NCI-H526 (cell line): ENCODE results near the gene TFB1M.
"Not testable (repeated sequence)": the region's sequence is repeated elsewhere in the genome, so short reads cannot be mapped to it uniquely, and the experiment has no call there.

Experiments used
- DNase-seq, 2 experiments: peaks; one replicate each; lab custom pipeline; 2025; lab: John Stamatoyannopoulos, UW

The TFB1M gene

DNA sequence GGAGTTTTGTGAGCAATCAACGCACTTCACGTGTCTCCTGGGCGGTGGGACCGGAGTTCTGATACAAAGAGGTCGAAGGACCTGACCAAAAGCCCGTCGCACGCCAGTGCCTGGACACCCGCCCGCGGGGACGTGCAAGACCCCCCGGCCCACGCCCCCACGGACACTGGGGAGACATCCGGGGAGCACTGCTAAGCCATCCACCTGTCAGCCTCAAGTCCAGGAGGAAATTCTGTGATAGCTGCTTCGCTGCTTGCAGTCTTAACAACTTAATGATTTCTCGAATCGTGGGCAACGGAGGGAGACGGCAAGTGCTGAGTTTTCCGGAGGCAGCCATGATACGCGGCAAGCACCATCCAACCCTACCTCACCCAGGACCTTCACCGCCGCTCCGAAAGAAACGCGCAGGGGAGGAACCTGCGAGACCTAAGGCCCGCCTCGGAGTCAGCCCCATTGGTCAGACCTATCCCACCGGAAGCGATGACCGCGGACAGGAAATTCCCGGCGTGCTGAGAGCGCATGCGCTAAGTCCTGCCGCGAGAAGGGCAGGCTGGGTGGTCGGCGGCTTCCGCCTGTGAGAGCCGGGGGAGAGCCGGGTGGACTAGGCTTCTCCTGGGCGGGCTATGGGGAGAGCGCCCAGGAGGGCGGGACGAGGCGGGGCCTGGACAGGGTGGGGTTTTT, at the start of gene TFB1M:
TFB1M (minus strand) TSS at position 393 of the 681 bp plus-strand sequence; CDS start at position 337, 56 bp downstream.
- peak; percentile 98 to 99 for DNase-seq

DNA sequence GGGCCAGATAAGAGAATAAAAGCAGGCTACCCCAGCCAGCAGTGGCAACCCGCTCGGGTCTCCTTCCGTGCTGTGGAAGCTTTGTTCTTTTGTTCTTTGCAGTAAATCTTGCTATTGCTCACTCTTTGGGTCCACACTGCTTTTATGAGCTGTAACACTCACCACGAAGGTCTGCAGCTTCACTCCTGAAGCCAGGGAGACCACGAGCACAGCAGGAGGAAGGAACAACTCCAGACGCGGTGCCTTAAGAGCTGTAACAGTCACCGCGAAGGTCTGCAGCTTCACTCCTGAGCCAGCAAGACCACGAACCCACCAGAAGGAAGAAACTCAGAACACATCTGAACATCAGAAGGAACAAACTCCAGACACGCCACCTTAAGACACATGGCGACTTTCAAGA, 49.7 kb upstream of the TFB1M start:
- not testable (repeated sequence) for DNase-seq

DNA sequence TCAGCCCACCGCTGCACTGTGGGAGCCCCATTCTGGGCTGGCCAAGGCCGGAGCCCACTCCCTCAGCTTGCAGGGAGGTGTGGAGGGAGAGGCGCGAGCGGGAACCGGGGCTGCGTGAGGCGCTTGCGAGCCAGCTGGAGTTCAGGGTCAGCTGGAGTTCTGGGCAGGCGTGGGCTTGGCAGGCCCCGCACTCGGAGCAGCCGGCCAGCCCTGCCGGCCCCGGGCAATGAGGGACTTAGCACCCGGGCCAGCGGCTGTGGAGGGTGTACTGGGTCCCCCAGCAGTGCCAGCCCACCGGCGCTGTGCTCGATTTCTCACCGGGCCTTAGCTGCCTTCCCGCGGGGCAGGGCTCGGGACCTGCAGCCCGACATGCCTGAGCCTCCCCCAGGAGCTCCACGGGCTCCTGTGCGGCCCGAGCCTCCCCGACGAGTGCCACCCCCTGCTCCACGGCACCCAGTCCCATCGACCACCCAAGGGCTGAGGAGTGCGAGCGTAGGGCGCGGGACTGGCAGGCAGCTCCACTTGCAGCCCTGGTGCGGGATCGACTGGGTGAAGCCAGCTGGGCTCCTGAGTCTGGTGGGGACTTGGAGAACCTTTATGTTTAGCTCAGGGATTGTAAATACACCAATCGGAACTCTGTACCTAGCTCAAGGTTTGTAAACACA, 48.8 kb upstream of the TFB1M start:
- DNase-seq: not testable (repeated sequence)

DNA sequence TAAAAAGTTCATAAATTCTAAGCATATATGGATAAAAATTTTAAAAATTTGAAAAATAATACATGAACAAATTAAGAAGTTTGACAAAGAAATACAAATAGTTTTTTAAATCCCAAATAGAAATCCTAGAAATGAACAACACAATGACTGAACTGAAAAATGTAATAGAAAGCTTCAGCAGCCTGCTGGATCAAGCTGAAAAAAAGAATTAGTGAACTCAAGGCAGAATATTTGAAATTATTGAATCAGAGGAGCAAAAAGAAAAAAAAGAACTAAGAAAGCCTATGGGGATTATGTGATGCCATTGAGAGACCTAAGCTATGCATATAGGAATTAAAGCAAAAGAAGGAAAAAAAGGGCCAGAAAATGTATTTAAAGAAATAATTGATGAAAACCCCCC, 39.9 kb upstream of the TFB1M start:
- no peak for DNase-seq

DNA sequence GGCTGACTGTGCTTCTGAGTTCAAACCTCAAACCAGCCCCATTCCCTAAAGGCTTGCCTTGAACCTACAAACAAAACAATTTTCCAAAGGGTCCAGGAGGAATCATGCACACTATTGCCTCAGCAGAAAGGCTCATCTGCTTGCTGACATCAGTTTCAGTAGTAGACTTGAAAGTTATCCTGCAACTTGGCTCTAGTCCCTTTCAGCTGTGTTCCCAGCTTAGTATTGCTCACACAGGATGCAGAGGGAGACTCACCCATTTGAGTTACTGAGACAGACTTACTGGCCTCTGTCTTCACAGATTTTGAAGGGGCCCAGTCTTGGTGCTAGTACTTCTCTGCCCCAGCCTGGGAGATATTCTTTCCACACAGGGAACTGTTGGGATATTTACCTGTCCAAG, 38.5 kb upstream of the TFB1M start:
- no peak for DNase-seq

DNA sequence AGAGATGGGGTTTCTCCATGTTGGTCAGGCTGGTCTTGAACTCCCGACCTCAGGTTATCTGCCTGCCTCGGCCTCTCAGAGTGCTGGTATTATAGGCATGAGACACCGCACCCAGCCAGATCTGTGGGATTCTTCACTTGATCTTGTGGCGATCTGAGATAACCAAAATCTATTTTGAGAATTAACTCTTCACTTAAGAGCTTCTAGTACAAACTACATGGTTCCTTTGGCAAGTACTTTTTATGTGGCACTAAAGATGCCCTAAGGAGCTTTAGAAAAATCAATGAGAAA, 37.8 kb upstream of the TFB1M start:
- DNase-seq: no peak

GRCh38 chr6:155351273-155352129, 37.2 kb upstream of the TFB1M start:
- DNase-seq: peak; percentile 31 to 62

GRCh38 chr6:155349956-155350355, 35.7 kb upstream of the TFB1M start:
- no peak for DNase-seq

DNA sequence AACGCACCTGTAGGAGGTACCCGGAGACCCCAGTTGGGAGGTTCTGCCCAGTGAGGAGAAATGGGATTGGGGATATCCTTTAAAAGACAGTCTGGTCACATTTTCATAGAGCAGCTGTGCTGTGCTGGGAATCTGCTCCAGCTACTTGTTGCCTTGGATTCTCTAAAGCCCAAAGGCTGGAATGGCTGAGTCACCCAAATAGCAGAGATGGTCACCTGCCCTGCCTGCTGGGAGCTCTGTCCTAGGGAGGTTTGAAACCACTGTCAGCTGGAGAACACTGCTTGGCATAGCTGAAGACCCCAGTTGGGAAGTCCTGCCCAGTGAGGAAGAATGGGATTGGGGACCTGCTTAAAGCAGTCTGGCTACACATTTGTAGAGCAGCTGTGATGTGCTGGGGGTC, 34.8 kb upstream of the TFB1M start:
- no peak for DNase-seq

GRCh38 chr6:155347800-155348199, 33.5 kb upstream of the TFB1M start:
- no peak for DNase-seq

- DNase-seq: no peak
Observed at GRCh38 chr6:155346957-155347356, 32.7 kb upstream of the TFB1M start.

- no peak for DNase-seq
Observed at GRCh38 chr6:155344341-155345006, 30.2 kb upstream of the TFB1M start.

DNA sequence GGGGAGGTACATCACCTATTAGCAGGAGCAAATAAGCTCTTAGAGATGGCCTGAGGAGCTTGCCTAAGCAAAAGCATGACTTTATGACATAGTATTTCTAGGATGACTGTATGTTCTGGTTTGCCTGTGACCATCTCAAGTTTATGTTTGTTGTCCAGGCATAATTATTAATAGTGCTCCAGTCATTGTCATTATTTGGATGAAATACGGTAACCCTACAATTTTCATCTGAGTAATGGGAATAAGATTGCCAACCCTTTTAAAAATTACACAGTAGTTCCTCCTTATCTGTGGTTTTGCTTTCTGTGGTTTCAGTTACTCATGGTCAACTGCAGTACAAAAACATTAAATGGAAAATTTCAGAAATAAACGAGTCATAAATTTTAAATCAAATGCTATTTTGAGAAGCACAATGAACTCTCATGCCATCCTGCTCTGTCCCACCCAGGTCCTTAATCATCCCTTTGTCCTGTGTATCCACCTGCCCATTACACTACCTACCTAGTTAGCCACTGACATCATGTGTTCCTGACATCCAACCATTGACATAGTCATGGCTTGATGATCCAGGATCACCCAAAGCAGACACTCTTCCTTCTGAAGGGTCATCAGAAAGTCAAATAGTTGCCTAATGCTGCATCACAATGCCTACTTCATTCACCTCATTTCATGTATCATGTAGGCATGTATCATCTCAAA, 27.0 kb upstream of the TFB1M start:
- no peak for DNase-seq

GRCh38 chr6:155340464-155341129, 26.3 kb upstream of the TFB1M start:
- DNase-seq: no peak

- not testable (repeated sequence) for DNase-seq
Observed at GRCh38 chr6:155339929-155340328, 25.6 kb upstream of the TFB1M start.

DNA sequence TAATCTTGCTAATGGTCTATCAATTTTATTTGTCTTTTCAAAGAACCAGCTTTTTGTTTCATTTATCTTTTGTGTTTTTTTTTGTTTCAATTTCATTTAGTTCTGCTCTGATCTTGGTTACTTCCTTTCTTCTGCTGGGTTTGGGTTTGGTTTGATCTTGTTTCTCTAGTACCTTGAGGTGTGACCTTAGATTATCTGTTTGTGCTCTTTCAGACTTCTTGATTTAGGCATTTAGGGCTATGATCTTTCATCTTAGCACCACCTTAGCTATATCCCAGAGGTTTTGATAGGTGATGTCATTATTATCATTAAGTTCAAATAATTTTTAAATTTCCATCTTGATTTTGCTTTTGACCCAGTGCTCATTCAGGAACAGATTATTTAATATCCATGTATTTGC, 24.0 kb upstream of the TFB1M start:
- not testable (repeated sequence) for DNase-seq

DNA sequence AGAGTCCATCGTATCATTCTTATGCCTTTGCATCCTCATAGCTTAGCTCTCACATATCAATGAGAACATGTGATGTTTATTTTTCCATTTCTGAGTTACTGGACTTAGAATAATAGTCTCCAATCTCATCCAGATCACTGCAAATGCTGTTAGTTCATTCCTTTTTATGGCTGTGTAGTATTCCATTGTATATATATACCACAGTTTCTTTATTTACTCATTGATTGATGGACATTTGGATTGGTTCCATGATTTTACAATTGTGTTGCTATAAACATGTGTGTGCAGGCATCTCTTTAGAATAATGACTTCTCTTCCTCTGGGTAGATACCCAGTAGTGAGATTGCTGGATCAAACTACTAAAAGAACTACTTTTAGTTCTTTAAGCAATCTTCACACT, 21.0 kb upstream of the TFB1M start:
- no peak for DNase-seq

GRCh38 chr6:155334073-155334472, 19.8 kb upstream of the TFB1M start:
- DNase-seq: not testable (repeated sequence)

- no peak for DNase-seq
Observed at GRCh38 chr6:155333414-155333813, 19.1 kb upstream of the TFB1M start.

DNA sequence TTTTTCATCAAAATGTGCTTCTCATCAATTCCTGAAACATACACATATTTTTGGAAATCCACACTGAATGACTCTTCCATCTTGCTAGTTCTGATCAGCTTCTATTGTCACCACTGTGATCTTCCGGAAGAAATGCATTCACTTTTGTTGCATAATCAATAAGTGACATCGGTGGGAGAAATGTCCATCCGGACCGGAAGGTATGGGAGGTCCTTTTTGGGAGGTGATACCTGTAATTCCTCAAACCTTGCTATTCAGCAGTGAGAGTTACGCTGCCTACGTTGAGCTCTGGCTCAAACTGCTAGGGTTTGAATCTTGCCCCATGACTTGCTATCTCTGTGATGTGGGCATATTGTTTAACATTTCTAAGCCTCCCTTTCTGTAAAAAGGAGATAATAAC, 16.6 kb upstream of the TFB1M start:
- DNase-seq: no peak

- no peak for DNase-seq
Observed at GRCh38 chr6:155330133-155330734, 15.9 kb upstream of the TFB1M start.
